ENCODE results near the gene CABLES2.

CABLES2 gene

DNA sequence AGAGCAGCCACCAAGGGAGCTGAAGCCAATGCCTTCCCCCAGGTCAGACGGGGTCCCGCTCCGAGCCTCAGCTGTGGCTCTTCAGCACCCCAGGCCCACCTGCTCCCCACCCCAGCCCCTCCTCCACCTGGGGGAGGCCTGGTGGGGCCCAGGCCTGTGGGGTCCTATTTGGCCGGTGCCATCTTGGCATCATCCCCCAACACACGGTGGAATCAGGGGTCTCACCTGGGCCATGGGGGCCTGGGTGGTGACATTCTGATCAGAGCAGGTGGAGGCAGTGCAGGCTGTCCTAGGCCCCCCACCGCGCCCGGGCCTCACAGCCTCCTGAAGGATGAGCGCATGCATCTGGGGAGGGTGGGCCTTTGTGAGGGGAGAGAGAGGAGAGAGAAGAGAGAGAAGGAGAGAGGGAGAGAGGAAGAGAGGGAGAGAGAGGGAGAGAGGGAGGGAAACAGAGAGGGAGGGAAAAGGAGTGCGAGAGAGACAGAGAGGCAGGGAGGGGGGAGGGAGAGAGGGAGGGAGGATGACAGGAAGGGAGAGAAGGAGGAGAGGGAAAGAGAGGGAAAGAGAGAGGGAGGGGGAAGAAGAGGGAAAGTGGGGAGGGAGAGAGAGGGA, 44.2 kb upstream of the CABLES2 start:
- H3K4me3 ChIP-seq (ENCODE audit: low read length, poor library complexity, severe bottlenecking) = no peak overlapping the region
- no peaks in the 10 kb centered on the region for H3K36me3 ChIP-seq (ENCODE audit: insufficient read depth, low read length)
- no peaks in the 10 kb centered on the region for H3K9me3 ChIP-seq (ENCODE audit: insufficient read depth, low read depth, low read length)
- H3K27me3 ChIP-seq (ENCODE audit: insufficient read depth, low read length, poor library complexity, severe bottlenecking) = no peaks in the 10 kb centered on the region
- no peak overlapping the region for H2AFZ ChIP-seq (ENCODE audit: low read length)
- no peaks in the 10 kb centered on the region for H3K79me2 ChIP-seq (ENCODE audit: insufficient read depth, low read length)
- H3K4me1 ChIP-seq (ENCODE audit: insufficient read depth, low read length, poor library complexity, severe bottlenecking) = no peaks in the 10 kb centered on the region
- no peak for TF ChIP-seq EZH2phosphoT487 (IDR thresholded peaks at IDR 0.05; ENCODE audit: borderline replicate concordance)
- TF ChIP-seq, protein P1, sequence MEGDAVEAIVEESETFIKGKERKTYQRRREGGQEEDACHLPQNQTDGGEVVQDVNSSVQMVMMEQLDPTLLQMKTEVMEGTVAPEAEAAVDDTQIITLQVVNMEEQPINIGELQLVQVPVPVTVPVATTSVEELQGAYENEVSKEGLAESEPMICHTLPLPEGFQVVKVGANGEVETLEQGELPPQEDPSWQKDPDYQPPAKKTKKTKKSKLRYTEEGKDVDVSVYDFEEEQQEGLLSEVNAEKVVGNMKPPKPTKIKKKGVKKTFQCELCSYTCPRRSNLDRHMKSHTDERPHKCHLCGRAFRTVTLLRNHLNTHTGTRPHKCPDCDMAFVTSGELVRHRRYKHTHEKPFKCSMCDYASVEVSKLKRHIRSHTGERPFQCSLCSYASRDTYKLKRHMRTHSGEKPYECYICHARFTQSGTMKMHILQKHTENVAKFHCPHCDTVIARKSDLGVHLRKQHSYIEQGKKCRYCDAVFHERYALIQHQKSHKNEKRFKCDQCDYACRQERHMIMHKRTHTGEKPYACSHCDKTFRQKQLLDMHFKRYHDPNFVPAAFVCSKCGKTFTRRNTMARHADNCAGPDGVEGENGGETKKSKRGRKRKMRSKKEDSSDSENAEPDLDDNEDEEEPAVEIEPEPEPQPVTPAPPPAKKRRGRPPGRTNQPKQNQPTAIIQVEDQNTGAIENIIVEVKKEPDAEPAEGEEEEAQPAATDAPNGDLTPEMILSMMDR (conservative IDR thresholded peaks at IDR 0.05; ENCODE audit: low read length) = no peak
- no peaks in the 10 kb centered on the region for H4K20me1 ChIP-seq (ENCODE audit: insufficient read depth, low read length, poor library complexity, severe bottlenecking)
- no peak overlapping the region for H3K4me2 ChIP-seq (ENCODE audit: low read depth, low read length, poor library complexity, severe bottlenecking)
- H3F3A ChIP-seq (ENCODE audit: low read depth) = no peaks in the 10 kb centered on the region
- no peaks in the 10 kb centered on the region for H3K9me2 ChIP-seq (replicated peaks; ENCODE audit: low read depth, low read length)
- no peak overlapping the region for H3K9ac ChIP-seq (ENCODE audit: low read depth, low read length, poor library complexity, severe bottlenecking)

DNA sequence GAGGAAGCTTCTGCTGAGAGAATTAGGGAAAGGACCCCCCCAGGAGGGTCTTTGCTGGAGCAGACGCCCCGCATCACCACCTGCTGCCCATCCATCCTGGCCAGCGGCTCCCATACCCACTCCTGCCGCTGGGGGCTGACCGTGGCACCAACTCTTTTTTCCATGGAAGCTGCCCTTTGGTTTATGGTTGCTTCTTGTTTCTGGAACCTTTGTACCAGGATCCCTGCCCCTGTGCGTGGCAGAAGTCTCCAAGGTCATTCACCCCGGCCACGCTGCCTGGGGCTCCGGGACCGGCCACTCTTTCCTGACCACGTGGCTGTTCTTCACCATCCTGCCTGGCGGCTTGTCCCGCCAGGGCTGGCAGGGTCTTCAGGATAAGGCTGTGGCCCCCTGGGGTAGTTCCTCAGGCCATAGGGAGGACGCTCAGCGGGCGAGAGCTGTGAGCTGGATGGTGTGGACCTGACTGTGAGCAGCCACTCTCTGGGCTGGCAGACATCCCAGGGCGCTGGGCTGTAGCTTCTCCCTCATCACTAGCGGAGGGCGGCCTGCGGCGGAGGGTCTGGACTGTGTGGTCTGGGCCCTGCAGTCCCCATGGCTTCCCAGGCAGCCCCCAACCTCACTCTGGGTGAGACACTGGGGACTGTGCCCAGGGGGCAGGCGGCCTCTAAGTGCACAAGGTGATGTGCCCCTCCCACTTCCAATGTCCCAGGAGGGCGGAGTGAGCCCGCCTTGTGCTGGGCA, 43.0 kb upstream of the CABLES2 start:
- H3K9ac ChIP-seq (ENCODE audit: low read depth, low read length, poor library complexity, severe bottlenecking) = no peak overlapping the region
- H3K36me3 ChIP-seq (ENCODE audit: insufficient read depth, low read length) = no peaks in the 10 kb centered on the region
- H3K4me1 ChIP-seq (ENCODE audit: insufficient read depth, low read length, poor library complexity, severe bottlenecking) = no peaks in the 10 kb centered on the region
- H4K20me1 ChIP-seq (ENCODE audit: insufficient read depth, low read length, poor library complexity, severe bottlenecking) = no peaks in the 10 kb centered on the region
- H3K79me2 ChIP-seq (ENCODE audit: insufficient read depth, low read length) = no peaks in the 10 kb centered on the region
- no peaks in the 10 kb centered on the region for H3K27me3 ChIP-seq (ENCODE audit: insufficient read depth, low read length, poor library complexity, severe bottlenecking)
- TF ChIP-seq, protein P1 (conservative IDR thresholded peaks at IDR 0.05; ENCODE audit: low read length) = no peak
- no peak for TF ChIP-seq EZH2phosphoT487 (IDR thresholded peaks at IDR 0.05; ENCODE audit: borderline replicate concordance)
- no peak overlapping the region for H2AFZ ChIP-seq (ENCODE audit: low read length)
- no peak overlapping the region for H3K4me3 ChIP-seq (ENCODE audit: low read length, poor library complexity, severe bottlenecking)
- H3F3A ChIP-seq (ENCODE audit: low read depth) = no peaks in the 10 kb centered on the region
- H3K9me2 ChIP-seq (replicated peaks; ENCODE audit: low read depth, low read length) = no peaks in the 10 kb centered on the region
- H3K9me3 ChIP-seq (ENCODE audit: insufficient read depth, low read depth, low read length) = no peaks in the 10 kb centered on the region
- H3K4me2 ChIP-seq (ENCODE audit: low read depth, low read length, poor library complexity, severe bottlenecking) = no peak overlapping the region

DNA sequence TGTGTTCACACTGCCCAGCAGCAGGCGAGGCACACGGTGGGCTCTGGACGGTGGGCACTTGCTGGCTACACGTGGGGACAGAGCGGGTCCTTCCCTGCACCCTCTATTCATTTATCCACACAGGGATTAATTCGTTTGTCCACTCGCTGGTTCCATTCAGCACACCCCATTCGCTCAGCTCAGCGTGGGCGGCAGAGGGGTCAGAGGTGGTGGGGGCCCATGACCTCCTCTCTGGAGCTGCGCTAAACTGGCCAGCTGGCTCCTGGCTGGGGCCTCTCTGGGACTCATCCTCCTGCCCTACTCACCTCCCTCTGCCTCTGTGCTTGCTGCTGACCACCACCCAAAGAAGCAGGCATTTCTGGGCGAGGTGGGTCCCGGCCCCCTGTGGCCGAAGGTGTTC, 41.7 kb upstream of the CABLES2 start:
- no peaks in the 10 kb centered on the region for H3K27me3 ChIP-seq (ENCODE audit: insufficient read depth, low read length, poor library complexity, severe bottlenecking)
- H3K9me2 ChIP-seq (replicated peaks; ENCODE audit: low read depth, low read length) = no peaks in the 10 kb centered on the region
- H3K79me2 ChIP-seq (ENCODE audit: insufficient read depth, low read length) = no peaks in the 10 kb centered on the region
- no peaks in the 10 kb centered on the region for H3F3A ChIP-seq (ENCODE audit: low read depth)
- H3K4me2 ChIP-seq (ENCODE audit: low read depth, low read length, poor library complexity, severe bottlenecking) = no peak overlapping the region
- no peak overlapping the region for H2AFZ ChIP-seq (ENCODE audit: low read length)
- H3K4me3 ChIP-seq (ENCODE audit: low read length, poor library complexity, severe bottlenecking) = no peak overlapping the region
- H4K20me1 ChIP-seq (ENCODE audit: insufficient read depth, low read length, poor library complexity, severe bottlenecking) = no peaks in the 10 kb centered on the region
- H3K36me3 ChIP-seq (ENCODE audit: insufficient read depth, low read length) = no peaks in the 10 kb centered on the region
- no peaks in the 10 kb centered on the region for H3K9me3 ChIP-seq (ENCODE audit: insufficient read depth, low read depth, low read length)
- H3K9ac ChIP-seq (ENCODE audit: low read depth, low read length, poor library complexity, severe bottlenecking) = no peak overlapping the region
- TF ChIP-seq, protein P1 (conservative IDR thresholded peaks at IDR 0.05; ENCODE audit: low read length) = no peak
- no peak for TF ChIP-seq EZH2phosphoT487 (IDR thresholded peaks at IDR 0.05; ENCODE audit: borderline replicate concordance)
- H3K4me1 ChIP-seq (ENCODE audit: insufficient read depth, low read length, poor library complexity, severe bottlenecking) = no peaks in the 10 kb centered on the region
